Kidney epithelial cell (primary cell): ENCODE data around the gene FEZ2. TPM values are rescaled to one million over a fixed set of nuclear protein-coding genes. Genes with fewer than 3 reads are reported as not detected.

ENCODE experiments used
- DNase-seq: peaks from one replicate; pipeline ENCODE4 v3.0.0-alpha.2; 2010; ENCODE audit warnings: low read depth
- H3K27me3 ChIP-seq: 2 replicates; pipeline ENCODE4 v1.6.0; 2011; ENCODE audit warnings: low read length; ENCODE audit not compliant: control insufficient read depth, insufficient read depth
- H3K36me3 ChIP-seq: 2 replicates; pipeline ENCODE4 v1.5.1; 2011; ENCODE audit warnings: low read length; ENCODE audit not compliant: control insufficient read depth, insufficient read depth
- H3K4me3 ChIP-seq: 2 replicates; pipeline ENCODE4 v1.5.1; 2011; ENCODE audit warnings: low read depth, mild to moderate bottlenecking, control low read depth, low read length
- CTCF ChIP-seq: IDR thresholded peaks from 2 replicates; pipeline ENCODE4 v1.5.1; 2011; ENCODE audit warnings: mild to moderate bottlenecking, moderate library complexity, low read length, control low read depth, inconsistent platforms; ENCODE audit not compliant: insufficient read depth, poor library complexity, severe bottlenecking
- total RNA-seq: library from RNA; depleted of rRNA; stranded (reverse); fragments of >200 nt; gene quantifications from 2 replicates; pipeline ENCODE4 v1.2.3, GENCODE V29; 2015

FEZ2 gene
- total RNA-seq, 1 donor from 2014 or later, result 40.8 TPM

- no peak for TF ChIP-seq CTCF
- Histone ChIP-seq H3K36me3 (no peaks in the 10 kb centered on the region), H3K4me3 (no peak overlapping the region), H3K27me3 (no peaks in the 10 kb centered on the region)
- no peak for DNase-seq
Measured at GRCh38 chr2:36564377-36564930, 33.5 kb downstream of the FEZ2 start.

GRCh38 chr2:36562973-36563532, 34.9 kb downstream of the FEZ2 start:
- Histone ChIP-seq H3K27me3 (no peaks in the 10 kb centered on the region), H3K4me3 (no peak overlapping the region), H3K36me3 (no peaks in the 10 kb centered on the region)
- DNase-seq, result no peak
- no peak for TF ChIP-seq CTCF

- DNase-seq, result no peak
- Histone ChIP-seq H3K36me3 (no peaks in the 10 kb centered on the region), H3K27me3 (no peaks in the 10 kb centered on the region), H3K4me3 (no peak overlapping the region)
- TF ChIP-seq CTCF, result no peak
Measured at GRCh38 chr2:36562240-36562639, 35.7 kb downstream of the FEZ2 start.

- no peak for TF ChIP-seq CTCF
- Histone ChIP-seq H3K27me3 (no peaks in the 10 kb centered on the region), H3K4me3 (no peak overlapping the region), H3K36me3 (no peaks in the 10 kb centered on the region)
- peak; percentile 88 for DNase-seq
Measured at GRCh38 chr2:36561237-36561944, 36.6 kb downstream of the FEZ2 start.

GRCh38 chr2:36560726-36561125, 37.2 kb downstream of the FEZ2 start:
- Histone ChIP-seq H3K27me3 (no peaks in the 10 kb centered on the region), H3K36me3 (no peaks in the 10 kb centered on the region), H3K4me3 (no peak overlapping the region)
- no peak for TF ChIP-seq CTCF
- DNase-seq, result no peak
